Measurements from ENCODE around the gene NMT2.
A peak's percentile ranks its signal among the peaks of the same experiment; 100 is the strongest.

The NMT2 gene

GRCh38 chr10:15168786-15169554 lies 477 bp upstream of the NMT2 start:
- no peak overlapping the region for H3K4me3 ChIP-seq (replicated peaks in 1 of 2; ENCODE audit: low read depth in 2 of 2, low read length in 2 of 2)
- peak; percentile 97 to 99 for DNase-seq (ENCODE audit: low read depth in 2 of 2)
- TF ChIP-seq CTCF (IDR thresholded peaks at IDR 0.05; ENCODE audit: low read depth, low read length) = no peak

- H3K4me3 ChIP-seq (replicated peaks in 1 of 2; ENCODE audit: low read depth in 2 of 2, low read length in 2 of 2) = peak overlapping the region; percentile 83 to 85
- TF ChIP-seq CTCF (IDR thresholded peaks at IDR 0.05; ENCODE audit: low read depth, low read length) = peak; percentile 57
- DNase-seq (ENCODE audit: low read depth in 2 of 2) = peak; percentile 49 to 56
Measured at GRCh38 chr10:15167411-15168290, 842 bp downstream of the NMT2 start.

GRCh38 chr10:15166325-15166724 lies 2.2 kb downstream of the NMT2 start:
- peak overlapping the region in 1 of 2 donors; percentile 83 for H3K4me3 ChIP-seq (replicated peaks in 1 of 2; ENCODE audit: low read depth in 2 of 2, low read length in 2 of 2)
- DNase-seq (ENCODE audit: low read depth in 2 of 2) = no peak
- TF ChIP-seq CTCF (IDR thresholded peaks at IDR 0.05; ENCODE audit: low read depth, low read length) = no peak

GRCh38 chr10:15163253-15163828 lies 5.2 kb downstream of the NMT2 start:
- no peak overlapping the region for H3K4me3 ChIP-seq (replicated peaks in 1 of 2; ENCODE audit: low read depth in 2 of 2, low read length in 2 of 2)
- no peak for TF ChIP-seq CTCF (IDR thresholded peaks at IDR 0.05; ENCODE audit: low read depth, low read length)
- DNase-seq (ENCODE audit: low read depth in 2 of 2) = peak in 1 of 2 donors; percentile 19

GRCh38 chr10:15158972-15159371 lies 9.5 kb downstream of the NMT2 start:
- no peak overlapping the region for H3K4me3 ChIP-seq (replicated peaks in 1 of 2; ENCODE audit: low read depth in 2 of 2, low read length in 2 of 2)
- no peak for DNase-seq (ENCODE audit: low read depth in 2 of 2)
- no peak for TF ChIP-seq CTCF (IDR thresholded peaks at IDR 0.05; ENCODE audit: low read depth, low read length)

GRCh38 chr10:15158448-15158847 lies 10.0 kb downstream of the NMT2 start:
- DNase-seq (ENCODE audit: low read depth in 2 of 2) = no peak
- no peak for TF ChIP-seq CTCF (IDR thresholded peaks at IDR 0.05; ENCODE audit: low read depth, low read length)
- no peak overlapping the region for H3K4me3 ChIP-seq (replicated peaks in 1 of 2; ENCODE audit: low read depth in 2 of 2, low read length in 2 of 2)

Data from cardiac fibroblast (primary cell).